HG03135 (cell line): ENCODE measurements around the gene PDZK1.
"Not testable (repeated sequence)": the region's sequence is repeated elsewhere in the genome, so short reads cannot be mapped to it uniquely, and the experiment has no call there.

Experiments used
- ATAC-seq: cut with Tn5 transposase; IDR thresholded peaks from one replicate; pipeline ENCODE4 v1.9.1; 2021; ENCODE audit warnings: mild to moderate bottlenecking, moderate library complexity; ENCODE audit not compliant: unreplicated experiment

Gene PDZK1

GRCh38 chr1:145662502-145662901 lies 44.7 kb downstream of the PDZK1 start:
- not testable (repeated sequence) for ATAC-seq

- not testable (repeated sequence) for ATAC-seq
Observed at GRCh38 chr1:145656245-145656943, 50.8 kb downstream of the PDZK1 start.

- ATAC-seq = not testable (repeated sequence)
Observed at GRCh38 chr1:145643990-145644389, 63.2 kb downstream of the PDZK1 start.

GRCh38 chr1:145641886-145642285 lies 65.3 kb downstream of the PDZK1 start:
- ATAC-seq = not testable (repeated sequence)

GRCh38 chr1:145636237-145636636 lies 70.9 kb downstream of the PDZK1 start:
- not testable (repeated sequence) for ATAC-seq

GRCh38 chr1:145622177-145622576 lies 85.0 kb downstream of the PDZK1 start:
- ATAC-seq = not testable (repeated sequence)
